GM12878 (cell line): Measurements from ENCODE around the gene MAPKBP1.

Experiments
- CTCF ChIP-seq, 3 experiments: IDR thresholded peaks in 2 of 3; conservative IDR thresholded peaks in 1 of 3; 2 replicates each; pipeline ENCODE4 v1.5.1; 2011; ENCODE audit warnings: low read depth in 3 of 3, low read length in 3 of 3, mild to moderate bottlenecking in 3 of 3, control low read depth in 2 of 3, moderate library complexity in 2 of 3, inconsistent platforms in 1 of 3, mixed read lengths in 1 of 3; ENCODE audit not compliant: control insufficient read depth in 2 of 3, insufficient read depth in 1 of 3; ENCODE audit errors: extremely low read depth in 1 of 3
- EZH2 ChIP-seq: IDR thresholded peaks from 2 replicates; pipeline ENCODE4 v1.6.1; 2012; ENCODE audit warnings: low read depth, mild to moderate bottlenecking, control low read depth, inconsistent platforms, low read length, borderline replicate concordance; ENCODE audit not compliant: control insufficient read depth
- PAX5 ChIP-seq: IDR thresholded peaks from 2 replicates; pipeline ENCODE4 v1.6.1; 2011; ENCODE audit warnings: low read depth, low read length, borderline replicate concordance
- POLR2A ChIP-seq: IDR thresholded peaks from 2 replicates; pipeline ENCODE4 v1.6.1; 2011; ENCODE audit warnings: low read depth, mild to moderate bottlenecking, low read length

- TF ChIP-seq CTCF (IDR thresholded peaks at IDR 0.05 in 2 of 3, conservative IDR thresholded peaks at IDR 0.05 in 1 of 3; ENCODE audit: control insufficient read depth in 2 of 3, extremely low read depth in 1 of 3, insufficient read depth in 1 of 3, low read depth in 3 of 3, low read length in 3 of 3) (no peak), POLR2A (no peak), PAX5 (no peak), EZH2 (no peak)
Measured at GRCh38 chr15:41847981-41848380, 73.7 kb downstream of the MAPKBP1 start.
